Bronchial epithelial cell (primary cell): ENCODE data around the gene CNBP. TPM values are rescaled to one million over a fixed set of nuclear protein-coding genes. Genes with fewer than 3 reads are reported as not detected.
"Not testable (repeated sequence)": the region's sequence is repeated elsewhere in the genome, so short reads cannot be mapped to it uniquely, and the experiment has no call there.

Experiments used
- DNase-seq: peaks from one replicate; pipeline ENCODE4 v3.0.0-alpha.2; 2010; ENCODE audit warnings: low read depth
- FAIRE-seq: peaks from 2 replicates; lab custom pipeline; 2011; peaks lifted over from hg19 to GRCh38; lab: Jason Lieb, UNC
- H3K27me3 ChIP-seq: 2 replicates; pipeline ENCODE4 v1.5.1; 2011; ENCODE audit warnings: low read length; ENCODE audit not compliant: control insufficient read depth, insufficient read depth
- H3K36me3 ChIP-seq: 2 replicates; pipeline ENCODE4 v1.5.1; 2011; ENCODE audit warnings: low read length; ENCODE audit not compliant: control insufficient read depth, insufficient read depth
- H3K4me3 ChIP-seq: 2 replicates; pipeline ENCODE4 v1.5.1; 2011; ENCODE audit warnings: mild to moderate bottlenecking, low read depth, low read length, control low read depth
- CTCF ChIP-seq: IDR thresholded peaks from 2 replicates; pipeline ENCODE4 v1.5.1; 2011; ENCODE audit warnings: mild to moderate bottlenecking, moderate library complexity, low read length, control low read depth, inconsistent platforms; ENCODE audit not compliant: insufficient read depth, severe bottlenecking
- total RNA-seq: library from RNA; depleted of rRNA; stranded (reverse); fragments of >200 nt; gene quantifications from 2 replicates; pipeline ENCODE4 v1.2.1, GENCODE V29; 2014

CNBP gene
- total RNA-seq, 1 donor from 2014 or later: 535 TPM

GRCh38 chr3:129195731-129196256, 12.1 kb upstream of the CNBP start:
- no peaks in the 10 kb centered on the region for H3K36me3 ChIP-seq
- no peaks in the 10 kb centered on the region for H3K27me3 ChIP-seq
- FAIRE-seq (peak; percentile 81), DNase-seq (peak; percentile 90)
- TF ChIP-seq CTCF: no peak
- no peak overlapping the region for H3K4me3 ChIP-seq

GRCh38 chr3:129189793-129190192, 6.1 kb upstream of the CNBP start:
- DNase-seq, FAIRE-seq, H3K4me3 ChIP-seq, H3K36me3 ChIP-seq, H3K27me3 ChIP-seq: not testable (repeated sequence)

- no peak for TF ChIP-seq CTCF
- Histone ChIP-seq H3K27me3 (no peaks in the 10 kb centered on the region), H3K4me3 (no peak overlapping the region), H3K36me3 (no peaks in the 10 kb centered on the region)
- no peak for DNase-seq
- no peak for FAIRE-seq
Measured at GRCh38 chr3:129187857-129188256, 4.2 kb upstream of the CNBP start.

- Histone ChIP-seq H3K4me3 (no peak overlapping the region), H3K27me3 (no peaks in the 10 kb centered on the region), H3K36me3 (no peaks in the 10 kb centered on the region)
- FAIRE-seq: no peak
- TF ChIP-seq CTCF: no peak
- peak; percentile 39 for DNase-seq
Measured at GRCh38 chr3:129185783-129186182, 2.1 kb upstream of the CNBP start.

- H3K27me3 ChIP-seq, DNase-seq, H3K36me3 ChIP-seq, FAIRE-seq: not testable (repeated sequence)
- H3K4me3 ChIP-seq: peak overlapping the region; percentile 100
Measured at GRCh38 chr3:129184784-129185542, 1.3 kb upstream of the CNBP start.

- H3K27me3 ChIP-seq: no peaks in the 10 kb centered on the region
- FAIRE-seq (no peak), DNase-seq (no peak)
- TF ChIP-seq CTCF: no peak
- peak overlapping the region; percentile 100 for H3K4me3 ChIP-seq
- no peaks in the 10 kb centered on the region for H3K36me3 ChIP-seq
Measured at GRCh38 chr3:129184396-129184657, 631 bp upstream of the CNBP start.
